NCI-H146 treated with DMSO at 0.1 percent for 48 hours (cell line): ENCODE measurements around the gene DNM3.

Experiments used
- DNase-seq: peaks from one replicate; lab custom pipeline; 2025; ENCODE audit not compliant: unreplicated experiment; lab: John Stamatoyannopoulos, UW

The DNM3 gene

DNA sequence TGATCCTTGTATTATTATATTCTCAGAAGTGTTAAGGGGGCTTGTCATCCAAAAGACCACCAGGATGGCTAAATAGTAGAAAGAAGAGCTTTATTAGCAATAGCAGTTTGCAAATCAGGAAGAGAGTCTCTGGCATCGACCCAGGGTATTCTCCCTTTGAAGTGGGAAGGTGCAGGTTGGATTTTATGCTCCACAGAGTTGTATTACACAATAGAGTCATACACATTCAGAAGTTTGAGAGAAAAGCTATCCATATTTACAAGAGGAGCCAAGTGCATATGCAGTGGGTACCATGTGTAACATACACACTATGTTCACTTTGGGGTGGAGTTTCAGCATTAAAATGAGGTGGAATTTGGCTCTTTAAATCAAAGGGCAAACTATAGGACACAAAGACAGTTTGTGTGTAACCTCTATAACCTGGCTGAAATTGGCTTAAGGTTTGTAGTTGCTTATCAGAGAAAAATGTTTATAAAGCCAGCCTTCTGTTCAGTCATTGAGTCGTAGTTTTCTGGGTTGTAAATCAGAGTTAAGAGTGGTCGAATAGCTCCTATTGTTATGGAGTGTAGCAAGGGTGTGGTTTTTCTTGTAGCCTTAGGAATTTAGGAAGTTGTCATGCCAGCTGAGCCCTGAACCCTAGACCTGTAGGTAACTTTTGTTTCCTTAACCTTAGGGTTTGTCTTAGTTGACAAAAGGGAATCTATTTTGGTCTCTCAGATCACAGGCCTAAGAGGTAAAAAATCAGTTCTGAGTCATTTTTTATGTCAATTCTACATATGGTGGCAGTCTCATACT is 125.3 kb downstream of the DNM3 start:
- DNase-seq, result no peak

DNA sequence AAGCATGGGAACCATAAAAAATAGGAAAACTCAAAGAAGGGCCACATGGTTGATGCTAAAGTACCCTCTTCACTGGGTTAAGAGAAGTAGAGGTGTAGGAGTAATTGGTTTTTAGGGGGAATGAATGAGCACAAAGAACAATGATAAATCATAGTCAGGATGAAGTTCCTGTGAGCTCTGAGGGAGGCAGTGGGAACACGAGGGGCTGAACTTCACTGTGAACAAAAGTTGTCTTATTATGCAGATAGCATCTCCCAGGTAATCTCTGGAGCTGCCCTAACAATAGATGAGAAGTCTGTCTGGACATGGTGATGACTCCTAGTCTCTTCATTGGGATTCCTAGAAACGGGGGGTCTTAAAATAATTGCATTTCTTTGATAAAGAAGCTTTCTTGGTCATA is 127.9 kb downstream of the DNM3 start:
- no peak for DNase-seq

DNA sequence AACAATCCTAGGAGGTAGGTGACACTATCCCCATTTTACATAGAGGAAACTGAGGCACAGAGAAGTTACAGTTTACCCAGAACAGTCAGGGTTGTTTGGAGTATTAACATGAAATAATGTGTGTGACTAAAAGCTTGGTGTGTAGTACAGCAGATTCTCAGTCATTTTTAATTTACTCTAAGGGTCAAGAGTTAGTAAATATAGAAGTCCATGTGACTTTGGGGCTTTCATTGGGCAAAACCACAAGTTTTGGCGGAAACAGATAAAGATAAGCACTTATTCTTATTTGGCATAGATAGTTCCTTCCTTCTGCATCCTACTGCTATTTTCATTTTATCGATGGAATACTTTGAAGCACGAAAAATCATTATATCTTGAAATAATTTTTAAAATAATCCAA is 128.5 kb downstream of the DNM3 start:
- no peak for DNase-seq

DNA sequence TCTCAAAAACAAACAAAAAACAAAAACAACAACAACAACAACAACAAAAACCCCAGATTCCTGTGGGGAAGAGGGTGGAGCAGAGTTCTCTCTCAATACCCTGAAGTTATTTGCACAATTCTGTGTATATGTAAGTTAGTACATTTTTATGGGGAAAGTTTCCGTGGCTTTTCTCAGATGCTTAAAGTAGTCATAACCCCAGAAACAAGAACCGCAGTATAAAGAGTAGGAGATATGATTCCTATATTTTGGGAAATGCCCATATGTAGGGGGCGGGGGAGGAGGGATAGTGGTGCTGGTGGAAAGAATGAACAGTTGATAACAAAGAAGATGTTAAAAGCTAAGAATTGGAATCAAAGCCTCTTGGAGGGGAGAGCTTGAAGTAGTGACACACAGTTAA is 131.5 kb downstream of the DNM3 start:
- no peak for DNase-seq

DNA sequence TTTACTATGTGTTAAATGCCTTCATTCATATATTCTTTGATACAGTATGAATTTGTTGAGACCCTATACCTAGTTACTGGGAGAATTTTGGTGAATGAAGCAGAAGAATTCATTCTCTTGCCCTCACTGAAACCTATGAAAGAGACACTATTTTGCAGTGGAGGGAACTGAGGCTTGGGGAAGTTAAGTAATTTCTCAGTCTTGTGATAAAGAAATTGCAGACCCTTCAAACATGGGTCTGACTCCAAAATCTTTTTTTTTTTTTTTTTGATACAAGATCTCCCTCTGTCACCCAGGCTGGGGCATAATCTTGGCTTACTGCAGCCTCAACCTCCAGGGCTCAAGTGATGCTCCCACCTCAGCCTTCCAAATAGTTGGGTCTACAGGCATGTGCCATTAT is 132.1 kb downstream of the DNM3 start:
- DNase-seq, result no peak

DNA sequence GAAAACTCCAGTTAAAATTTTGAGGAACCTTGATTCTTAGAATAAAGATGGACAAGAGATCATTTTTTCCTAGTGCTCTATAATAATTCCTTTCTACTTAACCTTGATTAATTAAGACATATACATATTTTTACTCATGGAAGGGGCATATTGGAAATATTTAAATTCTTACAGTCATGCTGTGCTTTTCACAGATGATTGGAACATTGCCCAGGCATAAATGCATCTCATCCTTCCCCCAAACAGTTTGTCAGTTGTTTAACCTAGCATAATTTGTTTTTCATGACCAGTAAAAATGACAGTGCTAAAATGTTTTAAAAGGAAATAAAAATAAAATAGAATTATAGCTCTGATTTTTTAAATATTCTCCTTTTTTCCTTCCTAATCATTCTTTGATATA is 140.0 kb downstream of the DNM3 start:
- DNase-seq, result no peak

DNA sequence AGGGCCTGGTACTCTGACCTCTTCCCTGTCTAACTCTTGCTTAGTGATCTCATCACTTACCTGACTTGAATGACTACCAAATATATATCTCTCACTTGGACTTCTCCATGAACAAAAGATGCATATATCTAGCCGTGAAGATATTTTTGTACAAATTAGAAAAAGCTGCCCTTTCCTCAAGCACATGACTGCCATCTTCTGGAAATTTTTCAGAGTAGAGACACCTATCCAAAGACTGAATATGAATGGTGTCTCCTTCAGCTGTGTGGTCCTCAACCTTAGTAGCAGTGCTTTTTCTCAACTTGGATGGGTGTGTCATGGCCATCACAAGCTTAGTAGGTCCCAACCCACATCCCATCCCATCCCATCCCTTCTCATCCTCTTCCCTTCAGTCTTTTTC is 142.3 kb downstream of the DNM3 start:
- no peak for DNase-seq

DNA sequence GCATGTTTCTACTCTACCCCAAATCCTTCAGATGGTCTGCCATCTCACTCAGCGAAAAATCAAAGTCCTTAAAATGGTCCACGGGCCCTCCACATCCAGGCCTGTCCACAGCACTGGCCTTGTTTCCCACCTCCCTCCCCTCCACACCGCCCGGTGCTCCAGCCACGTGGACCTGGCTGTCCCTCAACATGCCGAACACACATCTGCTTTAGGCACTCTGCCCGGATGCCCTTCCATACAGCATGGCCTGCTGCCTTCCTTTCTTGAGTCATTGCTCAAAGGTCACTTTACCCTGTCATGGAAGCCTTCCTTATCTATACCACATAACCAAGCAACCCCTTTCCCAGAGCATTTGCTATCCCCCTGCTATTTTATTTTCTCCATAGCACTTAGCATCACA is 143.0 kb downstream of the DNM3 start:
- no peak for DNase-seq

DNA sequence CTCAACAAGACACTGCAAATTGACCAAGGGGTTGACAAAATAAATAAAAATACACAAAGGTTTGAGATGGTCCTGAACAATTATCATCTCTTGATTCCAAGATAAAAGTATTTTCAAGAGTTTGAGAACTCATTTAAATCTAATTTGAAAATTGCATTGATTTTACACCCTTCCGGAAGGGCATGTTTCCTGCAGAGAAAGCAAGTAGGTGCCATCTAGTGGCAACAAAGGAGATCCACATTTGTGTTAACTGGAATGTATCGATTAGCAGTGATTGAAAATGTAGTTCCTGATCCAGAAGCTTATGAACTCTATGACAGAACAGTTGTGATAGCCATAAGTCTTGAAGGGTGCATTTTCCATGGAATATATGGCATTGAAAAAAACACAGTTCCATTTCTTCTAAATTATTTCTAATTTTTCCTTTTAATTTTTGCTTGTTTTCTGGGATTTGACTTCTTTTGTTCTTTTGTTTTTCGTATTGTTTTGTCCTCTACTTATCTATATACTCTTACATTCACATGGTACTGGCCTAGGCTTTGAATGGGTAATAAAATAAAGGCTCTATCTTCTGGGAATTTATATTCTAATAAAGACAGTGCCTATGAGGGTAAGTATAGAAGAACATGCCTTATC is 143.7 kb downstream of the DNM3 start:
- DNase-seq, result peak; percentile 50

DNA sequence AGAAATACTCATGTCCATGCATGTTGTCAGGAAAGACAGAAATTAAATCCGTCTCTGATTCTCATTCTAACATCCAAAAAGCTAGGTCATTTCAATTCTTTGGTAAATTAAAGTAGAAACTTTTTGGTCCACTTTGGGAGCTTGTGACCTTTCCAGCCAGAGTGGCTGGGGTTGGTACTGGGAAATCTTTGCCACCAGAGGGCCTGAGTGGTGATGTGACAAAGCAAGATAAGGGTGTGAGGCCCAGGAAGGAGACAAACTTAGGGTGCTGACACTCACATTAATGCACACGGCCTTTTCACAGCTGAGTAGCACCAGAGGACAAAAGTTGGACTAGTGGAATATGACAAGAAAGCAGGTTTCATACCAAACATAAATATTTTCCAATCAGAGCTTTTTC is 144.3 kb downstream of the DNM3 start:
- DNase-seq, result no peak

DNA sequence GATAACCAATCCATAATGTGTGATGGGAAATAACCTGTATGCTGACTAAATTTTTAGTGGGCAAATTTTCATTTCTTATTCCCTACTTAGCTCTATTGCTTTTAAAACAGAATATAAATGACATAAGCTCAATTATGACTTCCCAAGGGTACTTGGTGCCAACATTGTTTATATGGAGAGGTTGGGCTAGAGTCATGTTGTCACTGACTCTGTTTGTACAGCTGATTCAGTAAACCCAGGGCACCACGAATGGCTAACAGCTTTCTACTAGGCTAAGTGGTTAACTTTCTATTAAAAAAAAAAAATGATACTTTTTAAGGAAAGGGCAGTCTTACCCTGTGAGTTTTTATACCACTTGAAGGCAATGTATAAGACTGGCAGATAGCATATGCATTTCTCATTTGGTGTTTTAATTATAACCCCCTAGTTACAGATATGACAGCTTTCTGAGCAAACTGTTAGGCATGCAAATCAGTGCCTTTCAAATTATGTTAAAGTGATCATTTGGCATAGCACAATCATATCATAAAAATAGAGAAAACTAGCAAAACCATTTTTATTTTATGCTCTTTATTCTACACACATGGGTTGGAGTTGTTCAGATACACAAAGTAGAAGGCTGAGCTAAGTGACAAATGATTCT is 147.1 kb downstream of the DNM3 start:
- no peak for DNase-seq

DNA sequence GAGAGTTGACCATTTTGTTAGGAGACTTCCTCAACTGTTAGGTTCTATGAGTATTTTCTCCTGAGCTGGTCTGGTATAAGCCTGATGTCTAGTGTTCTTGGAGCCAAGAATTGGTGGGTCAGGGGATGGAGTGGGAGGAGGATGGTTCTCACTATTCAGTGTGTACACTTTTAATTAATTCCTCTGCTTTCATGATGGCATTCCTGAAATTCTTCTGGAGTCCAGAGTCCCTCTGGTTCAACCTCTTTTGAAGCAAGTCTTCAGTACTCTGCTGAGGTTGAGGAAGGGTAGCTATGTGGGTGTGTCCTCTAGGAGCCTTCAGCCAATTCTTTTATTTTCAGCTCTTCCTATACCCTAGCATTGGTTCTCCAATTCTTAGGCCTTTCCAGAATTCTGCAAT is 149.1 kb downstream of the DNM3 start:
- no peak for DNase-seq

DNA sequence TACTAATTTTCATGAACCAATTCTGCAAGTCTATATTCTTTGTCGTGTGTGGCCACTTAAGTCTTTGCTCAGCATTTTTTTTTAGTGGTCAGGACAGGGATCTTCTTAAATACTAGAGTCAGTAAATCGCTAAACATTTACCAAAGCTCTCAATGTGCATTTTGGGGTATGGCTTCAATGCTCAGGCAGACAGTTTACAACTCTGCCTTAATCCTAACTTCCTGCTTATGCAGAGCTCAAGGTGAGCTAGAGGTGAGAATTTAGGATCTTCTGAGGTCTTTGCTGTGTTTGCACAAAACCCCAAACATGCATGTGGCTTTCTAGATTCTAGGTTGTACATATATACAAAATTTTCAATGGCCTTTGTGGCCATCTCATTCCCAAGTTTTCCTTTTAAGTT is 153.0 kb downstream of the DNM3 start:
- DNase-seq, result no peak

DNA sequence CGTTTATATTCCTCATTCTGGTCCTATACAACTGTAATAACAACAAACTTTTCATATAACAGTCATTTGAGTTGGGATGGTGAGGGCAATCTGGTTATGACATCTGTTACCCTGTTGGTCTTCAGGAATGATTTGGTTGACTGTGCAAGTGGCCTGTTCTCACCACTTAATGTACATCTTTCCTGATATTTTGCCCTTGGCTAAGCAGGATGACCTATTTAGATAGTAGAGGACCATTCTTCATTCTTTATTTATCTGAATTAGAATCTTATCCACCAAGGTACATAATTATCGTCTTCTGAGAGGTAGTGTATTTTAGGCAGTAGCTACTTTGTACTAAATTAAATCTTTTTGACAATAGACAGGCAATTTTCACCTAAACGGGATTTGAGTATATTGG is 154.3 kb downstream of the DNM3 start:
- no peak for DNase-seq

DNA sequence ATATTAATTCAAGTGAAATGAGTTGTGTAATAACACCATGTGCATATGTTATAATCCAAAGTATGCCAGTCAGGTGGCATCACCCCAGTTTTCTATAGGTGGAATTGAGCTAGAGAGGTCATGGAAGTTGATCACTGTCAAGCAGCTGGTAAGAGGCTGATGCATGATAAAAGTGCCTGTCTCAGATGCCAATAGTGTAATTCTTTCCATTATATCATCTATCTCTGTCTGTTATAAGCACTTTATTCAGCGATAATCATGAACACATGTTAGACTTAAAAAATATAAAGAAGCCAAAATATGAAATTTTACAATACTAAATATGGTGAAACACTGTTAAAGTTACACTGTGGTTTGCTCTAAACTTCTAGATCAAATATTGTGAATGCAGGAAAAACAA is 156.6 kb downstream of the DNM3 start:
- no peak for DNase-seq

DNA sequence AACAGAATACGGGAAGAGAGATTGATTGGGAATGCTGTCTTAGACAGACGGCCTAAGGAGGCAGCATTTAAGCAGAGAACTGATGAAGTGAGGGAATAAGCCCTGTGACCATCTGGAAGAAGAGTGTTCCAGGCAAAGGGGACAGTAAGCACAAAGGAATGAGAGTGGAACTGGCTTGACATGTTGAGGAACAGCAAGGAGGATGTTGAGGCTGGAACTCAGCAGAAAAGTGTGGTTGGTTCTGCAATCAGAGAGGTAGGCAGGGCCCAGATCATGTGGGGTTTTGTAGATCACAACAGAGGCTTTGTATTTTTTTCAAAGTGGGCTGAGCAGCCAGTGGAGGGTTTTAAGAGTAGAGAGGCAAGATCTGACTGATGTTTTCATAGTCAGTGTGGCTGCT is 157.4 kb downstream of the DNM3 start:
- no peak for DNase-seq

DNA sequence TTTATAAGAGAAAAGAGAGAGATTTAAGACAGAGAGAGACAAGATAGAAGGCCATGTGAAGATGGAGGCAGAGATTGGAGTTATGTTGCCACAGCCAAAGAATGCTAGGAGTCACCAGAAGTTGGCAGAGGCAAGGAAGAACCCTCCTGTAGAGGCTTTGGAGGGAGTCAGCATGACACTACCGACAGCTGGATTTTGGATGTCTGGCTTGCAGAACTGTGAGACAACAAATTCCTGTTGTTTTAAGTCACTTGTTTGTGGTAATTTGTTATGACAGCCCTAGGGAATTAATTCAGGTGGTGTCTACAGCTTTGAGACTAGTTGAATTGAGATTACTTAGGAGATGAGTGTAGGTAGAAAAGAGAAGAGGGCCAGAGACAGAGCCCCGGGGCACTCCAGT is 158.5 kb downstream of the DNM3 start:
- DNase-seq, result no peak

DNA sequence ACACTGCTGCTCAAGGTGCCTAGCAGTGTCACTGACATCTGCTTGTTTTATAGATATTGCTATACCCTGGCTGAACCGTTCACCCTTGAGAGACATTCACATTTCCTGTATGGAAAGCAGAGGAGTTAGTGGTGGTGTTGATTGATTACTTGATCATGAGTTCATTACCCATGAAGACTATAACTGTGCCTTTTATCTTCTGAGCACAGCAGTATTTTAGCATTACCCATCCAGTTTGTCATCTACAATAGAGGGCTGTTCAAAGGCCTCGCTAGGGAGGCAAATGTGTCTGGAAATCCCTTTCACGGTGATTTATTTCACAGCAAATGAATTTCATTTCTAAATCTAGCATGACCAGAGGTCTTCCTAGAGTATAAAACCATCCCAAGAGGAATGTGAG is 160.0 kb downstream of the DNM3 start:
- no peak for DNase-seq

DNA sequence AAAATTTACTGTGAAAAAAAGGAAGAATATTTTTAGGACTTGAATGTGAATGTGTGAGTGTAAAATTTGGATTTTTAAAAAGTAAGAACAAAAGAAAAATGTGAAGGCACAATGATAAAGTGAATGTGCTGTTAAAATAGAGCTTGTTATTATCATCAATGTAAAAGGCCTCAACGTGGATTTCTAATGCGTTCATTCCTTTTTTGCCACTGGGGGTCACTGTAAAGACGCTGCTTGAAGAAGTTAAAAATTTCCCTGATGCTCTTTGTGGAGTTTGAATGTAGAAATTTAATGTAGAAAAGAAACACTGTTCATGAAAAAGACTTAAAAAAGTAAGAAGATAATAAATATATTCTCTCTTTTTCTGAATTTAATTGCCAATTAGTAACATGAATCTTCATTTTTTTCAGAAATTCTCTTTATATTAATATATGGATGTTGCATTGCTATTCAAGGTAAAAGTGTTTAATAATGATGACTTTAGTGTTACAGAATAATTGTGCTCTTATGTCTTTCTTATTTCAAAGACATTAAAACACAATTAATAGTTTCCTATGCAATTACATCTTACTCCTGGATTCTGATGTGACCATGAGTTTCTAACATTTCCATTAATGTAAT is 161.5 kb downstream of the DNM3 start:
- DNase-seq, result no peak

DNA sequence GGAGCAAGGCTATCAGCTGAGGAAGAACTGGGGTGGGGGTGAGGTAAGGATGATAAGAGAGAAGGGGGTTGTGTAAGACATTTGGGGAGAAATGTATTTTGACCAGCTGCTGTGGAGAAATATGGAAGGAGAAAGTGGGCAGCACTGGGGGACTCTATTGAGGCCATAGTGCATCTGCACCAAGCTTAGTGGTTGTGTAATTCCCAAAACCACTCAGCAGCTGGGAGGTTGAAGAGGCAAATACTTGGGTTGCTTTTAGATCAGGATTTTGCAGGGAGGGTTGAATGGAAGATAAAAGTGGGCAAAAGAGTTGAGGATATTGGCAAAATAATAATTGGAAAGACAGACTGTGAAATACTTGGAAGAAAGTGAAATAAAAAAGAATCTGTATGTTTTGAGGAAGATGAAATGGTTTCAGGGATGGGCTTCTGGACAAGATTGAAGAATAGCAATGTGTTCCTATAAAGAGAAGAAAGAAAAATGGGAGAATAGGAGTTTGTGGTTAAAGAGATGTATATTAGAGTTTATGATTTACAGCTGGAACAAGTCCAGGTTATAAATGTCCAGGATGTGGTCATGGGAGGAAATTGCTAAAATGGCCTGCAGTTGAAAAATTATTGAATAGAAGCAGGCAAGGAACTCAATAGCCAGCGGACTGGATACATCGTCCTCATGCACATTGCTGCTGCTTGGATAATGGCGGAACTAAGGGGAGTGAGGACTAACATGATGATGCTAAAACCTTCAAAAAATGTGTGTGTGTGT is 162.7 kb downstream of the DNM3 start:
- no peak for DNase-seq

DNA sequence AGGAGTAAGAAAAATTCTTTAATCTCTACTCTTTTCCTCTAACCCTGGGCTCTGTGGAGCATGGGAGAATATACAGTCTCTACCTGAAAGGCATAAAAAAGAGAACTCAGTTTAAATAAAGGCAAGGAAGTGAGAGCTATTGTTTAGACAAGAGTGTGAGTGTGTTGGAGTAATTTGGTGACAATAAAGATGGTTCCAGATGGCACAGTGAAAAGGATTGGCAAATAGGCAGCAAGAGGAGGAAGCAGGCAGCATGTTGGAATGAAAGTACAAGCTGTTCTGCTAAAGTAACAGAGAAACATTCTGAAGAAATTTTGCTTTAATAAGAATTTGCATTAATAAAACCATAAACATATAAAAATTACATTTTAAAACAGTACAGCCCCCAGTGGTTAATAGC is 163.4 kb downstream of the DNM3 start:
- peak; percentile 16 for DNase-seq
